Lower lobe of right lung (tissue), 2 donors: Measurements from ENCODE around the gene TSPAN9. TPM values are rescaled to one million over a fixed set of nuclear protein-coding genes. Genes with fewer than 3 reads are reported as not detected.

ENCODE experiments used
- ATAC-seq, 2 donors: fragments of 200-7000 bp; cut with Tn5 transposase; one replicate each; pipeline ENCODE4 v1.9.1; 2020 to 2022; ENCODE audit warnings: mild to moderate bottlenecking in 2 of 2, moderate library complexity in 2 of 2
- DNase-seq: peaks from one replicate; pipeline ENCODE4 v3.0.0-alpha.2; 2020
- H3K27ac ChIP-seq: fragments of 200-600 bp; one replicate; pipeline ENCODE4 v1.8.0; 2022
- H3K27me3 ChIP-seq: fragments of 200-600 bp; one replicate; pipeline ENCODE4 v1.8.0; 2022; ENCODE audit warnings: low read depth
- H3K36me3 ChIP-seq: fragments of 200-600 bp; one replicate; pipeline ENCODE4 v1.8.0; 2022; ENCODE audit warnings: mild to moderate bottlenecking
- H3K4me1 ChIP-seq: fragments of 200-600 bp; one replicate; pipeline ENCODE4 v1.8.0; 2022
- H3K4me3 ChIP-seq: fragments of 200-600 bp; one replicate; pipeline ENCODE4 v1.8.0; 2022; ENCODE audit warnings: mild to moderate bottlenecking
- H3K9me3 ChIP-seq: fragments of 200-600 bp; one replicate; pipeline ENCODE4 v1.8.0; 2022
- intact Hi-C: fragments of 100-400 bp; cut with DNase I; formaldehyde crosslinking; loops from one replicate; pipeline ENCODE4 v1.11.0; 2022
- total RNA-seq: library from RNA; stranded (reverse); fragmentation: NEBNext Ultra II Directional; extraction: Animal tissue kit (Norgen Biotek cat#: 25700); gene quantifications from one replicate; pipeline ENCODE4 v1.2.1, GENCODE V29; 2021
- TF ChIP-seq, protein P1 (sequence below): fragments of 200-600 bp; IDR thresholded peaks from one replicate; pipeline ENCODE4 v1.8.0; 2022; ENCODE audit warnings: antibody characterized with exemption, mild to moderate bottlenecking
- donor health status: DM: no; HTN: yes; CAD: no; lungs with severe emphysema.

TSPAN9 gene
- total RNA-seq, 1 donor from 2014 or later = 61.1 TPM

DNA sequence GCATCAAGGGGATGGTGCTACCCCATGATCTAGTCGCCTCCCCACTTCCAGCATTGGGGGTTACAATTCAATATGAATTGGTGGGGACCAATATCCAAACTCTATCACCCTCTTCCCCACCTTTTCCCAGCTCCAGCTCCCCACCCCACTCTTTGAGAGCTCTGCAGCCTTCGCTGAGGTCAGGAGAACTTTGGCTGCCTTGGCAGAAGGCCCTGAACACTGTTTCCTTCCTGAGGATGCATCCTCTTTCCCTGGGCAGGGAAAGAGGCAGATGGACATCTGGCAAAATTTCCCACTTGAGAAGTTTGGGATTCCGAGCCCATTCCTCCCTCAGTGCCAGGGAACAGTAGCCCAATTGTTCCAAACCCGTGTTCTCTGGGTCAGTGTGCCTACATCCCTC is 169.1 kb downstream of the TSPAN9 start:
- Histone ChIP-seq H3K27me3 (no peaks in the 10 kb centered on the region), H3K27ac (no peak overlapping the region), H3K36me3 (no peaks in the 10 kb centered on the region), H3K4me3 (no peak overlapping the region), H3K9me3 (no peaks in the 10 kb centered on the region), H3K4me1 (peaks cover 21% of the 10 kb centered on the region)
- TF ChIP-seq, protein P1, sequence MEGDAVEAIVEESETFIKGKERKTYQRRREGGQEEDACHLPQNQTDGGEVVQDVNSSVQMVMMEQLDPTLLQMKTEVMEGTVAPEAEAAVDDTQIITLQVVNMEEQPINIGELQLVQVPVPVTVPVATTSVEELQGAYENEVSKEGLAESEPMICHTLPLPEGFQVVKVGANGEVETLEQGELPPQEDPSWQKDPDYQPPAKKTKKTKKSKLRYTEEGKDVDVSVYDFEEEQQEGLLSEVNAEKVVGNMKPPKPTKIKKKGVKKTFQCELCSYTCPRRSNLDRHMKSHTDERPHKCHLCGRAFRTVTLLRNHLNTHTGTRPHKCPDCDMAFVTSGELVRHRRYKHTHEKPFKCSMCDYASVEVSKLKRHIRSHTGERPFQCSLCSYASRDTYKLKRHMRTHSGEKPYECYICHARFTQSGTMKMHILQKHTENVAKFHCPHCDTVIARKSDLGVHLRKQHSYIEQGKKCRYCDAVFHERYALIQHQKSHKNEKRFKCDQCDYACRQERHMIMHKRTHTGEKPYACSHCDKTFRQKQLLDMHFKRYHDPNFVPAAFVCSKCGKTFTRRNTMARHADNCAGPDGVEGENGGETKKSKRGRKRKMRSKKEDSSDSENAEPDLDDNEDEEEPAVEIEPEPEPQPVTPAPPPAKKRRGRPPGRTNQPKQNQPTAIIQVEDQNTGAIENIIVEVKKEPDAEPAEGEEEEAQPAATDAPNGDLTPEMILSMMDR = no peak
- DNase-seq = no peak
- intact Hi-C loops = no loop called here
- no peak for ATAC-seq

DNA sequence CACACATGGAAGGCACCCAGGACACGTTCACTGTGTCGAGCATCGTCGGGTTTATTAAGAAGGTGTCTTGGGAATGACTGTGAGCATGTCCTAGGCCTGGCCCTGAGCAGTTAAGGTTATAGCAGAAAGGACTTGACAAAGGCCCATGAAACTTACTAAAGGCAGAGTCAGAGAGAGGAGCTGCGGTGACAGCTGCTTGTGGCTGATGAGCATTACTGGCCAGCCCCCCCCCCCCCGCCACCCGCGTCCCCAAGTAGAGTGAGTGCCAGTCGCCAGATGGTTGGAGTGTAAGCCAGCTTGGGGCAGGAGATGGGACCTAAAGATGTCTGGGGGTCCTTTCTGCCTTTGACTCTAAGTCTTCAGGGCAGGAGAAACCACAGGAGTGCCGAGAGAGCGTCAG is 169.9 kb downstream of the TSPAN9 start:
- Histone ChIP-seq H3K4me1 (peaks cover 26% of the 10 kb centered on the region), H3K27ac (no peak overlapping the region), H3K9me3 (no peaks in the 10 kb centered on the region), H3K36me3 (no peaks in the 10 kb centered on the region), H3K27me3 (no peaks in the 10 kb centered on the region), H3K4me3 (no peak overlapping the region)
- ATAC-seq (no peak), DNase-seq (no peak)
- TF ChIP-seq, protein P1 = no peak
- intact Hi-C loops = no loop called here

DNA sequence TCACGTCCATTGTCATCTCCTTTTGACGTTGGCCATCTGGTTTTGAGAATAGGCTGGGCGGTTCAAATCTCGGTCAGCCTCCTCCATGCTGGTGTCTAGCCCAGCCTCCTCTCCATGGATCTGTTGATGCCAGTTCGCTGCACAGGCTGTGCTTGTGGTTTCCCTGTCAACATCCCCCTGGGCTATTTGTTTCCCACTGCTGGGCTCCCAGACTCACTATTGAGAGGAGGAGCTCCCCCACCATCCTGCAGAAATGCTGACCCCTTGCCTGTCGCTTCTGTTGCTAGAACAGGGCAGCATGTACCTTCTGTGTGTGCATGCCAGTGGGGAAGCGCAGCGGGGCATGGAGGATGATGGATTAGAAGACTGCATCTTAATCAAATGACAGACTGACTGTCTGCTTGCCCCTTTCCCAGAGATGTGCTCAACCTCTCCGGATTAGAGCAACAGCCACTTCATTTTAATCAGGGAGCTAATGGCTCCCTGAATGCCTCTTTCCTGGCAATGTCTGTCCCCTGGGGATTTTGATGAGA is 170.5 kb downstream of the TSPAN9 start:
- intact Hi-C loops = no loop called here

DNA sequence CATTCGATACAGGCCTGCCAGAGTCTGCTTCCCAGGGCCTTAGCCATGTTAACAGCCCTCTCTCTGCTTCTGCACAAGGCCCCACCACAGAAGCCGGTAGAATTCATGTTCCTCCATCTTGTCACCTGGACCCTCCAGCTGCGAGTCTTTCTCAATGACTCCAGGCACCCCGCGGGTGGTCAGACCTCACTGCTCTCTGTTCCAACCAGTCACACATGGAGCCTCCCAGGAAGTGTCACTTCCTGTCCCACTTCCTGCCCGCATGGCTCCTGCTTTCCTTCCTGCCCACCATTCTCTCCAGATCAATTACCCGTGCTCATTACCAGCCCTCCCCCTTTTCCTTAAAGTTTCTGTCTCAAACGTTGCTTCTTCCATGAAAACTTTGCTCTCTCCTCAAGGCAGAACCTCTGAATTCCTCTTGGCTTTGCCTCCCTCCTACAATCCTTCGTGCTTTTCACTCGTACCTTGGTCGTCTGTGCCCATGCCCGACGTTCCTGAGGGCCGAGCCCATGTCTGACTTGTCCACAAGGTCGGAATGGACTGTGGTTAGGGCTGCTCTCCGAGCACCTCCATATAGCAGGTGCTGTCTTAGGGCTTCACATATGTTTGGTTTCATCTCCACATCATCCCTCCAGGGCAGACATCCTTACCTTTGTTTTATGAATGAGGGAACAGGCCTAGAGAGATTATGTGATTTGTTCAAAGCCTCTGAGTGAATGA is 172.1 kb downstream of the TSPAN9 start:
- H3K9me3 ChIP-seq = no peaks in the 10 kb centered on the region
- TF ChIP-seq, protein P1 = no peak
- DNase-seq = no peak
- peaks cover 36% of the 10 kb centered on the region for H3K4me1 ChIP-seq
- ATAC-seq = no peak
- no peak overlapping the region for H3K27ac ChIP-seq
- intact Hi-C loops = no loop called here
- no peak overlapping the region for H3K4me3 ChIP-seq
- no peaks in the 10 kb centered on the region for H3K27me3 ChIP-seq
- H3K36me3 ChIP-seq = no peaks in the 10 kb centered on the region

More for the DNA sequence above, 170.5 kb downstream of the TSPAN9 start:
- Histone ChIP-seq H3K4me1 (peaks cover 28% of the 10 kb centered on the region), H3K27ac (no peak overlapping the region), H3K27me3 (no peaks in the 10 kb centered on the region), H3K4me3 (no peak overlapping the region), H3K36me3 (no peaks in the 10 kb centered on the region), H3K9me3 (no peaks in the 10 kb centered on the region)
- DNase-seq (no peak), ATAC-seq (no peak)
- TF ChIP-seq, protein P1 = no peak

DNA sequence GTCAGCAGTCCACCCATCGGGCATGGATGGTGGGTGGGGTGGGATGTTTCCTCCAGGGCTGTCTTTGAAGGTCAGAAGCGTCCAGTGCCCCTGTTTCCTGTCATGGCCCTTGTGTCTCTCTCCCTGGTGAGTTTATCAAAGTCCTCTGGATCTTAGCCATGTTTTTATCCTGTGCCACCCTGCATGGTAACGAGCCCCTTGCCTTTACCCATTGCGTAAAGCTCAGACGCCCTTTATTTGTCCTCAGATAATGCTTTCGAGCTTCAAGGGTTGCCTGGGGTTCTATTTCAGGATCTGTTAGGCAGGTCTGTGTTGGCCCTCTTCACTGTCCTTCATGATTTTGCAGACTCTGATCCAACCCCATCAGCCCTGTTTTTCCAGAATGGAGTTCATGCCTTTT is 172.9 kb downstream of the TSPAN9 start:
- peaks cover 36% of the 10 kb centered on the region for H3K4me1 ChIP-seq
- ATAC-seq (no peak), DNase-seq (no peak)
- TF ChIP-seq, protein P1 = no peak
- H3K9me3 ChIP-seq = no peaks in the 10 kb centered on the region
- H3K36me3 ChIP-seq = no peaks in the 10 kb centered on the region
- H3K27me3 ChIP-seq = no peaks in the 10 kb centered on the region
- H3K4me3 ChIP-seq = no peak overlapping the region
- intact Hi-C loops = no loop called here
- no peak overlapping the region for H3K27ac ChIP-seq
